ENCODE results near the gene MAB21L2. TPM values are rescaled to one million over a fixed set of nuclear protein-coding genes. Genes with fewer than 3 reads are reported as not detected.

Gene MAB21L2
- total RNA-seq, 1 experiment from 2014 or later: not detected

DNA sequence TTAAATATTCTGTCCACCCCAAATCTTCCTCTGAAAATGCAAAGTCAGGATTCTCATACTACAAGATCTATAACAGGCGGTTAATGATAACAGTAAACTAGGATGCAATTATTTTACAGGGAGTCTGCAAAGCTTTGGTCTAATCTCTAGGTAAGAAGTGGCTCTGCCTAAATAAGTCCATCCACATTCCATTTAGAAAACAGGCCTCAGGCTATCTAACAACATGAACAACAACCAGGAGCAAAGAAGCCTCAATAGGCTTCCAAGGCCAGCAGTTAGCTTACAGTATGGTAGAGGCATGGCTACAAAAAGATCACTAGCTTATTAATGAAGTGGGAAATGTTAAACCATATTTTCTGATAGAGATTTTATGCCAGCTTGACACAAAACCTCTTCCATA, 6.4 kb downstream of the MAB21L2 start:
- H3K36me3 Mint-ChIP-seq (ENCODE audit: insufficient read depth in 1 of 3, low read depth in 3 of 3): peaks cover 0 to 4% (median 0%) of the 10 kb centered on the region in 3 experiments; a peak in 2 of 7 replicates
- DNase-seq: no peak
- H3K4me2 ChIP-seq (ENCODE audit: insufficient read depth, insufficient read length, low read length): no peak overlapping the region
- H3K4me1 Mint-ChIP-seq: peaks cover 32 to 45% of the 10 kb centered on the region in 2 experiments
- no peak overlapping the region for H3K27ac ChIP-seq (ENCODE audit: insufficient read length, low read depth, low read length)
- H3K9me3 Mint-ChIP-seq: no peaks in the 10 kb centered on the region; a peak in 1 of 5 replicates
- H2BK15ac ChIP-seq (ENCODE audit: low read depth, low read length): no peak overlapping the region
- H4K20me1 ChIP-seq (ENCODE audit: control insufficient read depth, insufficient read depth, insufficient read length): peaks cover 4% of the 10 kb centered on the region
- no peak overlapping the region for H3K9ac ChIP-seq (ENCODE audit: extremely low read depth, insufficient read length, low read length)
- H2AFZ ChIP-seq (ENCODE audit: low read length): no peak overlapping the region
- H4K5ac ChIP-seq (ENCODE audit: insufficient read length, low read depth, low read length): no peak overlapping the region
- H3K27me3 Mint-ChIP-seq (ENCODE audit: low read depth): peaks cover 32% of the 10 kb centered on the region
- no peak overlapping the region for H4K91ac ChIP-seq (ENCODE audit: insufficient read length, low read depth, low read length)
- H3K23me2 ChIP-seq (ENCODE audit: insufficient read length, low read depth, low read length, poor library complexity, severe bottlenecking): peaks cover 8% of the 10 kb centered on the region
- H3K4ac ChIP-seq (ENCODE audit: low read depth, low read length): no peak overlapping the region
- peaks cover 7% of the 10 kb centered on the region for H3K4me1 ChIP-seq (ENCODE audit: insufficient read depth, low read length)
- TF ChIP-seq, protein P1, sequence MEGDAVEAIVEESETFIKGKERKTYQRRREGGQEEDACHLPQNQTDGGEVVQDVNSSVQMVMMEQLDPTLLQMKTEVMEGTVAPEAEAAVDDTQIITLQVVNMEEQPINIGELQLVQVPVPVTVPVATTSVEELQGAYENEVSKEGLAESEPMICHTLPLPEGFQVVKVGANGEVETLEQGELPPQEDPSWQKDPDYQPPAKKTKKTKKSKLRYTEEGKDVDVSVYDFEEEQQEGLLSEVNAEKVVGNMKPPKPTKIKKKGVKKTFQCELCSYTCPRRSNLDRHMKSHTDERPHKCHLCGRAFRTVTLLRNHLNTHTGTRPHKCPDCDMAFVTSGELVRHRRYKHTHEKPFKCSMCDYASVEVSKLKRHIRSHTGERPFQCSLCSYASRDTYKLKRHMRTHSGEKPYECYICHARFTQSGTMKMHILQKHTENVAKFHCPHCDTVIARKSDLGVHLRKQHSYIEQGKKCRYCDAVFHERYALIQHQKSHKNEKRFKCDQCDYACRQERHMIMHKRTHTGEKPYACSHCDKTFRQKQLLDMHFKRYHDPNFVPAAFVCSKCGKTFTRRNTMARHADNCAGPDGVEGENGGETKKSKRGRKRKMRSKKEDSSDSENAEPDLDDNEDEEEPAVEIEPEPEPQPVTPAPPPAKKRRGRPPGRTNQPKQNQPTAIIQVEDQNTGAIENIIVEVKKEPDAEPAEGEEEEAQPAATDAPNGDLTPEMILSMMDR (conservative IDR thresholded peaks at IDR 0.05): no peak
- H3K18ac ChIP-seq (ENCODE audit: insufficient read length, low read depth, low read length): no peak overlapping the region
- no peak overlapping the region for H3T11ph ChIP-seq (ENCODE audit: low read length)
- H2AK5ac ChIP-seq (ENCODE audit: insufficient read length, low read length): no peak overlapping the region
- peaks cover 7% of the 10 kb centered on the region; the same call in 1 of the 2 replicates for H3K27me3 ChIP-seq (ENCODE audit: insufficient read depth, low read length)
- H3K23ac ChIP-seq (ENCODE audit: insufficient read length, low read depth, low read length): no peak overlapping the region
- H2BK5ac ChIP-seq (ENCODE audit: insufficient read length, low read length): no peak overlapping the region
- H4K8ac ChIP-seq (replicated peaks; ENCODE audit: insufficient read length, low read depth, low read length): no peak overlapping the region
- H3K14ac ChIP-seq (ENCODE audit: insufficient read depth, low read length): no peak overlapping the region
- H3K4me3 Mint-ChIP-seq: no peak overlapping the region
- no peak overlapping the region for H3K56ac ChIP-seq (ENCODE audit: insufficient read length, low read depth, low read length)
- no peak overlapping the region for H2BK120ac ChIP-seq (ENCODE audit: low read depth, low read length, poor library complexity, severe bottlenecking)
- H3K79me1 ChIP-seq (ENCODE audit: insufficient read depth, low read depth, low read length, poor library complexity, severe bottlenecking): no peaks in the 10 kb centered on the region
- no peak overlapping the region for H2BK12ac ChIP-seq (ENCODE audit: insufficient read length, low read depth, low read length)
- H3K27ac Mint-ChIP-seq: no peak overlapping the region
- no peaks in the 10 kb centered on the region for H3K9me3 ChIP-seq (ENCODE audit: control insufficient read depth, low read depth, low read length)
- no peaks in the 10 kb centered on the region for H3K79me2 ChIP-seq (ENCODE audit: insufficient read depth, low read length)
- no CpG with 5 or more reads among the region's 1 CpG for WGBS (ENCODE audit: extremely low coverage, insufficient read length, low lambda C conversion rate)
- no peak overlapping the region for H2BK20ac ChIP-seq (ENCODE audit: low read depth, low read length, poor library complexity, severe bottlenecking)

Measured in H9 (cell line).